Muscle layer of colon (tissue), 2 donors: ENCODE data around the gene SGMS1.
"Not testable (repeated sequence)": the region's sequence is repeated elsewhere in the genome, so short reads cannot be mapped to it uniquely, and the experiment has no call there.

ENCODE experiments used
- H3K27ac ChIP-seq: one replicate; pipeline ENCODE4 v1.7.0; 2013; ENCODE audit warnings: low read depth, mild to moderate bottlenecking, low read length, moderate library complexity
- H3K27me3 ChIP-seq, 2 donors: one replicate each; pipeline ENCODE4 v1.7.0; 2013; ENCODE audit warnings: low read length in 2 of 2, mild to moderate bottlenecking in 2 of 2; ENCODE audit not compliant: insufficient read depth in 2 of 2, control insufficient read depth in 1 of 2
- H3K36me3 ChIP-seq: one replicate; pipeline ENCODE4 v1.7.0; 2013; ENCODE audit warnings: mild to moderate bottlenecking, low read length; ENCODE audit not compliant: insufficient read depth
- H3K4me1 ChIP-seq: one replicate; pipeline ENCODE4 v1.7.0; 2013; ENCODE audit warnings: mild to moderate bottlenecking, low read length; ENCODE audit not compliant: insufficient read depth
- H3K4me3 ChIP-seq, 2 donors: one replicate each; pipeline ENCODE4 v1.7.0; 2013; ENCODE audit warnings: low read length in 2 of 2, low read depth in 1 of 2, mild to moderate bottlenecking in 1 of 2, moderate library complexity in 1 of 2
- H3K9ac ChIP-seq: one replicate; pipeline ENCODE4 v1.7.0; 2013; ENCODE audit warnings: low read length
- H3K9me3 ChIP-seq: one replicate; pipeline ENCODE4 v1.7.0; 2013; ENCODE audit warnings: mild to moderate bottlenecking, low read length
- donor health status: abdominal sarcoma.
- donor health status: Adenocarcinoma of cecum.

The SGMS1 gene

DNA sequence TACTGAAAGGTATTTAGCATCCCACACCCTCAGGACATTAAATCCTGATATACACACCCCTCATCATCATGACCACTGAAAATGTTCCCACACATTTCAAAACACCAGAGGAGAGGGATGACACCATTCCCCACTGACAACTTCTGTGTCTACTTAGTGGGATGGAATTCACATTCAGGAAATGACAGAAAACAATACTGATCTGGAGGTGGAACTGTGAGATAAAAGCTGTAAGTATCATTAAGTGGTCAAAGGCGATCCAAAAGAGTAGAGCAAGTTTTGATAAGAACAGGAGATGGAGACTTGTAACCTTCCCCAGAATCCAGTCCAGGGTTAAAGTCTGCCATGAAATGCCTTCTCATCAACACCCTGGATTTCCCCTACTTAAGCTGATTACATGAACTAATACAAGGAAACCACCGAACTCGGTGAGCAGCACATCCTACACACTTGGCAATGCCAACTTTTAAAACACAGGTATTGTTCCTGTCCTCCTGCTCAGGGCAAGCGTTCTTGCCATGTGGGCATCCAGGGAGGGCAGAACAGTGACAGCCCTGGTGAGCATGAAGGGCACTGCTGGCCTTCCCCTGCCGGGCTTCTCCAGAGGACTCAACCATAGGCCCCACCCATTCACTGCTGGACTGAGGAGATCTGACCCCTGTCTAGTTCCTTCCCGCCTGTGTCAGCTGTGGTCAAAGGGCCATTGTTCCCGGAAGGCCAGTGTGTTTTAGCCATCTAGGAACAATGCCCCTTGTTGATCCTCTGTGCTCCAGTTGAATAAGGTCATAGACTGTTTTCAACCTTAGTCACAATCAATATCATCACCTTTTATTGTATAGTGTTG is 85.0 kb downstream of the SGMS1 start:
- no peak overlapping the region for H3K9ac ChIP-seq
- H3K4me3 ChIP-seq: no peak overlapping the region
- no peak overlapping the region for H3K27ac ChIP-seq
- H3K4me1 ChIP-seq: peaks cover 9% of the 10 kb centered on the region
- H3K27me3 ChIP-seq: no peaks in the 10 kb centered on the region
- H3K9me3 ChIP-seq: no peaks in the 10 kb centered on the region
- no peaks in the 10 kb centered on the region for H3K36me3 ChIP-seq

DNA sequence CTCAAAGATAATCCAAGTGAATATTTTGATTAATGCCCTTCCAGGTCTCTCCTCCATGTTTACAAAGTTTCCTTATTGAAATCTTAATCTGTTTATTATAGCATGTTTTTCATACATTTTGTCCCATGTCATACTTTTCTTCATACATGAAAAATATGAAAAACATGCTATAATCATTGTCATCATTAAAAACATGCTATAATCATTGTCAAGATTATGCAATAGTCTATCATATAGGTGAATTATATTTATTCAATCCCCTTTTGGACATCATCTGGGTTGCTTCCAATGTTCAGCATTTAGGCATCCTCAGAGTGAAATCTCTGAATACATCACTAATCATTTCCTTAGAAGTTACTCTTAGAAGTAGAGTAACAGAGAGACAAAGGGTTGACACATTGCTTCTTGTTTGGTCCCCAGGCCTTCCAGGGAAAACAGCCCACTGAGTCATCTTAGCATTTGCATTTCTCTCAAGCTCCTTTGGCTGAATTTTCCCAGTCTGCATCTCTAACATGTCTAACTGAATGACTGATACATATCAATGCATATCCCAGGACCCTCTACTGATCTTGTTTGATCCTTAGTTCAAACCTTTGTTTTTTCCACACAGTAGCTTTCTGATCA is 87.0 kb downstream of the SGMS1 start:
- no peak overlapping the region for H3K27ac ChIP-seq
- H3K4me1 ChIP-seq: no peaks in the 10 kb centered on the region
- H3K9ac ChIP-seq: no peak overlapping the region

DNA sequence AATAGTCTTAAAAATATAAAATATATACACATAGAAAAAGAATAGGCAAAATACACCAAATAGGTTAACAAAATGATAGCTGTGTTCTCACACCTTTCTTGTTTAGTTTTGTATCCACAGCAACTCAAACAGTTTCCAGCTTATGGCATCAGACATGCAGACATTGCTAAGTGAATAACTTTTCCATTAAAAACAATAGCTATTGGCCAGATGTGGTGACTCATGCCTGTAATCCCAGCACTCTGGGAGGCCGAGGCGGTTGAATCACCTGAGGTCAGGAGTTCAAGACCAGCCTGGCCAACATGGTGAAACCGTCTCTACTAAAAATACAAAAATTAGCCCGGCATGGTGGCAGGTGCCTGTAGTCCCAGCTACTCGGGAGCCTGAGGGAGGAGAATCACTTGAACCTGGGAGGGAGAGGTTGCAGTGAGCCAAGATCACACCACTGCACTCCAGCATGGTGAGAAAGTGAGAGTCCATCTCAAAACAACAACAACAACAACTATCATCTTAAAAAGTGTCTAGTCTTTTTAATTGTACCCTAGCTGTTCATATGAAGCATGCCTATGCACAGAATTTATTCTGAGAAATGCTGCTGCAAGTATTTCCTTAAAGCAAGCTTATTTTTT is 88.9 kb downstream of the SGMS1 start:
- H3K4me1 ChIP-seq, H3K27ac ChIP-seq: not testable (repeated sequence)

More for the DNA sequence above, 87.0 kb downstream of the SGMS1 start:
- Histone ChIP-seq H3K9me3 (no peaks in the 10 kb centered on the region), H3K27me3 (no peaks in the 10 kb centered on the region), H3K36me3 (no peaks in the 10 kb centered on the region), H3K4me3 (no peak overlapping the region)

DNA sequence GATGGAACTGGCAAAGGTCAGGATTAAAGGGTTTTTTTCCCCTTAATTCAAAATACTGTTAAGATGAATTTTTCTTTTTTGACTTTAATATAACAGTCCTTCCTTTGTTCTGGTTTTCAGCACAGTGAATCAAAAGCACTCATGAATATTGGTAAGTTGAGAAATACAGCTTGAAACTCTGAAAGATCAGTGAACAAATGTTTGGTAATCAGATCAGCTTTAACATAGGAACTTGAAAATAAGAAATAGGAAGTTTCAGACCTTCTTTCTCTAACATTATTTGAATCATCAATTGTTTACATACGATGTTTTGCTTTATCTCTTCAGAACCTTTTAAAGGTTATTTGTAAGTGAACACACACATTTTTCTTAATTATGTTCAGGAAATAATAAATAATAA is 90.5 kb downstream of the SGMS1 start:
- H3K4me1 ChIP-seq: no peaks in the 10 kb centered on the region
- H3K27ac ChIP-seq: no peak overlapping the region
- no peak overlapping the region for H3K9ac ChIP-seq
- H3K9me3 ChIP-seq: no peaks in the 10 kb centered on the region
- H3K36me3 ChIP-seq: no peaks in the 10 kb centered on the region
- no peaks in the 10 kb centered on the region for H3K27me3 ChIP-seq
- no peak overlapping the region for H3K4me3 ChIP-seq

More for the DNA sequence above, 88.9 kb downstream of the SGMS1 start:
- not testable (repeated sequence) for H3K4me3 ChIP-seq, H3K27me3 ChIP-seq, H3K36me3 ChIP-seq, H3K9ac ChIP-seq, H3K9me3 ChIP-seq

DNA sequence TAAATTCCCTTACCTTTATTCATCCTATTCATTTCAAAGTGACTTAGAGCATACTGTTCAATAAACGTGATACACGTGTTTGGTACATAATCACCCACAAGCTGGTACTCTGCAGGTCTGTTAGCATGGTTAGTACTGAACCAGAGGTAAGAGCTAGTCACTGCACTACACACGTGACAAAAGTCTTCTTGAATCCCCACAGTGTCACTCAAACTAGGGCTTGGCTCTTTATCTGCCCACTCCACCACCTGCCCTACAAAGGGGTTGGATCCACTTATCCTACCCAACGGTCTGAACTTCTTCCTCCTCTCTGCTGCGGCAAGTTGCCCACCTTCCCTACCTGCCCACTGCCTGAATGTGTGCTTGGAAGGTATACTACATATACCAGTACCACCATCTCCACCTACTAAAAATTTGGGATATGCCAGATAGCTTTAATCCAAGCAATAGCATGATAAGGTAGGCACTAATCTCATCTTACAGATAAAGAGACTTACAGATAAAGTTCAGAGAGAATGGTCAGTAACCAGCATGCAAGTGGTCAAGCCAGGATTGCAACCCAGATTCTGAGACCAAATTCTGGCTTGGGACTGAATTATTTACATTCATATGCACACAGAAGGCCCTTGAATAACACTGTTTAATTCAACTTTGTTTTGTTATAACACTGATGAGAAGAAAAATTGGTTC is 92.2 kb downstream of the SGMS1 start:
- no peak overlapping the region for H3K27ac ChIP-seq
- no peaks in the 10 kb centered on the region for H3K27me3 ChIP-seq
- H3K9ac ChIP-seq: no peak overlapping the region
- H3K9me3 ChIP-seq: no peaks in the 10 kb centered on the region
- peaks cover 5% of the 10 kb centered on the region for H3K4me1 ChIP-seq
- no peaks in the 10 kb centered on the region for H3K36me3 ChIP-seq
- no peak overlapping the region for H3K4me3 ChIP-seq

DNA sequence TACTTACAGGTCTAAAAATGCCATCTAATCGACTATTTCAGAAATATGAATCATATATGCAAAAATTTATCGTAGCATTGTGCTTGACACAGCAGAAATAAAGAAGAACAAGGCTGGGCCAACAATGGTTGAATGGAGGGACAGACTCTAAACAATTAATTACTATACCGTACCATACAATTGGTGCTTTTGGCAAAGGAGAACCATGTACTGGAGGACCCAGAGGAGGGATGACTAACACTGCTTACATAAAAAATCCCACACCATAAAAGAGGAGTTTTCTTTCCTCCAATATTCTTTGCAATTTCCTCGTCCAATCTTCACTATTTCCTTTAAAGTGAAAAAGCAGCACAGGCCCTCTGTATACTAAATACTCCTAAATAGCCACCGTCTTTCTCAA is 94.1 kb downstream of the SGMS1 start:
- Histone ChIP-seq H3K4me3 (no peak overlapping the region), H3K9ac (no peak overlapping the region), H3K27ac (no peak overlapping the region), H3K9me3 (no peaks in the 10 kb centered on the region), H3K27me3 (no peaks in the 10 kb centered on the region), H3K4me1 (peaks cover 5% of the 10 kb centered on the region), H3K36me3 (no peaks in the 10 kb centered on the region)

DNA sequence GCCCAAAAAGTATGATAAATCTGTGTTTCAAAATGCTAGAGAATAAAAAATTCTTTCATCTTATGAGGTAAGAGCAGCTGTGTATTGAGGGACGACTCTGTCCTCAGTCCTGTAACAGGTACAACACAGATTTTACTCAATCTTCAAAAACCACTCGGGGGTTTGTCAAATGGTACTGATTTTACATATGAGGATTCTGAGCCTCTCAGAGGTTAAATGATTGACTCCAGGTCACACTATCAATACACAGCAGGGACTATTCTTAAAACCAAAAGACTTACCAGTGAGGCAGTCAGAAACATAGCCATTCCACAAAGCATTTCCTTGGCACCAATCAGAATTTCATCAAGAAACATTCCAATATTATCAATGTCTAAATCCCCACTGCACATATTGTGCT is 95.5 kb downstream of the SGMS1 start:
- no peak overlapping the region for H3K9ac ChIP-seq
- no peak overlapping the region for H3K27ac ChIP-seq
- H3K9me3 ChIP-seq: no peaks in the 10 kb centered on the region
- H3K27me3 ChIP-seq: no peaks in the 10 kb centered on the region
- peaks cover 5% of the 10 kb centered on the region for H3K4me1 ChIP-seq
- H3K36me3 ChIP-seq: no peaks in the 10 kb centered on the region
- H3K4me3 ChIP-seq: no peak overlapping the region

DNA sequence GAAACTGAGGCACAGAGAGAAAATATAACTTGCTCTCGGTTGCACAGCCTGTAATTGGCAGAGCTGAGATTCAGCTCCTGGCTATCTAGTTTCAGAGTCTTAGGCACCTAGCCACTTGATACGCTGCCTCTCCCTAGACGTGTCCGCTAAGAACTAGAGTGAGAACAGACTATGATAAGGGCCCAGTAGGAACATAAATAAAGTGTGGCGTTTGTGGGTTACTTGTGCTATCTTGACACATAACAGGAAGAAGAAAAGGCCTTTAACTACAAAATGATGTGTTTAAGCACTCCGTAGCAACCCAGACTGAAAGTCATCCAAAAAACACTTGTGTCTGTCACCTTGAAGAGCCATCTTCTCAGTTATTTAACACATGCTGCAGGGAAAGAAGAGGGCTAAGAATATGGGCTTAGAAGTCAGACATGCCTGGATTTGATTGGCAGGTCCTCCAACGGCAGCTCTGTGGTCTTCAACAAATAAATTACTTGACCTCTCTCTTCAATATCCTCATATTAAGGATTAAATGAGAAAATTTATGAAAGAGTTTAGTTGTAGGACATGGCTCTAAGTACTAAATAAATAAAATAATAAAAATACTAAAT is 96.2 kb downstream of the SGMS1 start:
- Histone ChIP-seq H3K36me3 (no peaks in the 10 kb centered on the region), H3K27ac (no peak overlapping the region), H3K27me3 (no peaks in the 10 kb centered on the region), H3K4me3 (no peak overlapping the region), H3K4me1 (peaks cover 5% of the 10 kb centered on the region), H3K9me3 (no peaks in the 10 kb centered on the region), H3K9ac (no peak overlapping the region)

DNA sequence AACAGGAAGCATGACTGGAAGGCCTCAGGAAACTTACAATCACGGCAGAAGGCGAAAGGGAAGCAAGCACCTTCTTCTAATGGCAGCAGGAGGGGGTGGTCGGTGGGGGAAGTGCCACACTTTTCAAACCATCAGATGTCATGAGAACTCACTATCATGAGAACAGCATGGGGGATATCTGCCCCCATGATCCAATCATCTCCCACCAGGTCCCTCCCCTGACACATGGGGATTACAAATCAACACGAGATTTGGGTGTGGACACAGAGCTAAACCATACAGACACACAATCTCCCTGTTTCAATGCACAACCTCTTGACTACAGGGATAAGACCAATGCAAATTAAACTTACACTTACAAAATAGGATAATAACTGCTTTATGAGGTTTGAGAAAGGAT is 97.6 kb downstream of the SGMS1 start:
- no peak overlapping the region for H3K4me3 ChIP-seq
- H3K27ac ChIP-seq: no peak overlapping the region
- no peaks in the 10 kb centered on the region for H3K36me3 ChIP-seq
- no peak overlapping the region for H3K9ac ChIP-seq
- no peaks in the 10 kb centered on the region for H3K27me3 ChIP-seq
- no peaks in the 10 kb centered on the region for H3K9me3 ChIP-seq
- peaks cover 5% of the 10 kb centered on the region for H3K4me1 ChIP-seq

DNA sequence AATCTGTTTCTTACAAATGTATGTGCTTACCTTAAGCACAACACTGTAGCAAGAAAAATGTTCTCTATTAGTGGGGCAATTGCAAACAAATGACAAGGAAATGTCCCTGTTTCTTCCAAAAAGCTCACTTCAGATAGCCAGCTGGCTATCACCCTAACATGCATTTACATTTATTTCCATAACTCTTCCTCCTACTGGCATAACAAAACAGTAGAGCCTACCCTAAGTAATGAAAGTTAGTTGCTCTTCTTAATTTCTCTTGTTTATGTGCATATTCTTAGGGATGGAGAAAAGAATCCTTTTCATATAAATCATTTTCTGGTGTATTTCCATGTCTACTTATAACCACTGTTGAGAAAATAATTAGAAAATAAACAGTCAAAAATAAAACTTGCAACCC is 100.4 kb downstream of the SGMS1 start:
- no peaks in the 10 kb centered on the region for H3K27me3 ChIP-seq
- peaks cover 7% of the 10 kb centered on the region for H3K36me3 ChIP-seq
- H3K4me3 ChIP-seq: no peak overlapping the region
- H3K4me1 ChIP-seq: peaks cover 5% of the 10 kb centered on the region
- no peaks in the 10 kb centered on the region for H3K9me3 ChIP-seq
- H3K9ac ChIP-seq: no peak overlapping the region
- H3K27ac ChIP-seq: no peak overlapping the region

DNA sequence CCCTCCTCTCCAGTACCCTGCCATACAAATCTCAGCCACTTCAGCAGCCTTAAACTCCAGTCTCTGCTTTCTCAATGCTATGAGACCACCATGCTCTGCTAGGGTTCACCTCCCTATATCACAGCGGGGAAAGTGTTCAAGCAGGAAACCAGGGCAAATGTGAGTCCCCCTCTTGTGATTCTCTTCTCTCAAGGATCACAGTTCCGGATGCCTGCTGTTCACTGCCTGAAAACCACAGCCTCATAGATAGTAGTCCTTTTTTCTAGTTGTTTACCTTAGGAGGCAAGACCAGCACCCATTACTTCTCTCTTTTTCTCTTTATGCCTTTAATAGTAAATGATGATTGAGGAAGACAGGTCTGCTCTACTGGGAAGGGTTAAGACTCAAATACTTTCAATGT is 100.8 kb downstream of the SGMS1 start:
- H3K36me3 ChIP-seq: peaks cover 7% of the 10 kb centered on the region
- no peak overlapping the region for H3K4me3 ChIP-seq
- no peak overlapping the region for H3K9ac ChIP-seq
- H3K4me1 ChIP-seq: peaks cover 5% of the 10 kb centered on the region
- no peak overlapping the region for H3K27ac ChIP-seq
- no peaks in the 10 kb centered on the region for H3K9me3 ChIP-seq
- H3K27me3 ChIP-seq: no peaks in the 10 kb centered on the region
